Measurements from ENCODE around the gene RTP2.
"Not testable (repeated sequence)": the region's sequence is repeated elsewhere in the genome, so short reads cannot be mapped to it uniquely, and the experiment has no call there.

Gene RTP2

GRCh38 chr3:187709155-187709554, 6.8 kb upstream of the RTP2 start:
- no peak for DNase-seq

DNA sequence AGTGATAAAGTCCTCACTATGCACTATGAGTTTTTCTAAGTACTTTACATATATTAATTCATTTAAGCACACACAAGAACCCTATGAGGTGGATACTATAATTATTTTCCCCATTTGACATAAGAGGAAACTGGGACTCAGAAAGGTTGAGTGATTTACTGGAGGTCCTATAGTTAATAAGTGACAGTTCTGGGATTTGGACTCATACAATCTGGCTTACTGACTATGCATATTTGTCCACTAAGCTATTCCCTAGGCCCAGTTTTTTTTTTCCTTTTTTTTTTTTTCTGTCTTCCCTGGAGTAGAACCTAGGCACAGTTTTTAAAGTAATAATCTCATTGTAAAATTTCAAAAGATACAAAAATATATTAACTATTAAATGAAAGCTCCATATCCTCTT, 6.3 kb upstream of the RTP2 start:
- no peak for DNase-seq

- no peak for DNase-seq
Observed at GRCh38 chr3:187706971-187707370, 4.6 kb upstream of the RTP2 start.

DNA sequence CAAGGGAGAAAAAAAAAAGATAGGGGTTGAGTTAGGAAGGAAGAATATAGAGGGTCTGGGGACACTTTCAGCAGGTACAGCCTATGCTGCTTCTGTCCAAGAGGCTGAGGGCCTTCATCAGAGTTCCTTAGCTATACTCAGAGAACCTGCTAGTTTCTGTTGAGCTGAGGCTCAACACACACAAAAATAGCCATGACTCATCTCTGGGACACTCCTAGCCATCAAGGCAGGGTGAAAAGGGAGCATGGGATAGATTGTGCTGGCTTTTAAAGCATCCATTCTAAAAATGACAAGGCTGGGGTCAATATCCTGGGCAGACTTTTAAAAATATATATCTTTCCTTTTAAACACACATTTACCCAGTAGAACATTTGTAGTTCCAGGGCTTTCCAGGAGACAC, 2.8 kb upstream of the RTP2 start:
- DNase-seq: no peak

DNA sequence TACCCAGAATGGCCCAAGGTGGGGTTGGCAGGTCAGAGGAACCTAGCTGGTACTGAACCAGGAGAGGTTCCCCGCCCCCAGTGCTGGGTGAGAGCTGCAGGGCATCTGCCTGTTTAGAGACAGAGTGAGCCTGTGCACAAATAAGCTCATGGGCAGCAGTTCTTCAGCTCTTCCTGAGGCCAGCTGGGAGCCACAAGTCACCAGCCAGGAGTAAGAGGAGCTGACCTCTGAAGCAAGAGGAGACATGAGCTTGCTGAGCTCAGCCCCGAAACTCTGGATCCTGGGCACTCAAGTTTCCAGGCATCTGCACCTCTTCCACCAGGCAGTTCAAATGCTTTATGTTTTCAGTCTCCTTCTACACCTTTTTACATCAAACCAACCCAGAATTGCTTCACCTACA, 2.1 kb downstream of the RTP2 start:
- no peak for DNase-seq

DNA sequence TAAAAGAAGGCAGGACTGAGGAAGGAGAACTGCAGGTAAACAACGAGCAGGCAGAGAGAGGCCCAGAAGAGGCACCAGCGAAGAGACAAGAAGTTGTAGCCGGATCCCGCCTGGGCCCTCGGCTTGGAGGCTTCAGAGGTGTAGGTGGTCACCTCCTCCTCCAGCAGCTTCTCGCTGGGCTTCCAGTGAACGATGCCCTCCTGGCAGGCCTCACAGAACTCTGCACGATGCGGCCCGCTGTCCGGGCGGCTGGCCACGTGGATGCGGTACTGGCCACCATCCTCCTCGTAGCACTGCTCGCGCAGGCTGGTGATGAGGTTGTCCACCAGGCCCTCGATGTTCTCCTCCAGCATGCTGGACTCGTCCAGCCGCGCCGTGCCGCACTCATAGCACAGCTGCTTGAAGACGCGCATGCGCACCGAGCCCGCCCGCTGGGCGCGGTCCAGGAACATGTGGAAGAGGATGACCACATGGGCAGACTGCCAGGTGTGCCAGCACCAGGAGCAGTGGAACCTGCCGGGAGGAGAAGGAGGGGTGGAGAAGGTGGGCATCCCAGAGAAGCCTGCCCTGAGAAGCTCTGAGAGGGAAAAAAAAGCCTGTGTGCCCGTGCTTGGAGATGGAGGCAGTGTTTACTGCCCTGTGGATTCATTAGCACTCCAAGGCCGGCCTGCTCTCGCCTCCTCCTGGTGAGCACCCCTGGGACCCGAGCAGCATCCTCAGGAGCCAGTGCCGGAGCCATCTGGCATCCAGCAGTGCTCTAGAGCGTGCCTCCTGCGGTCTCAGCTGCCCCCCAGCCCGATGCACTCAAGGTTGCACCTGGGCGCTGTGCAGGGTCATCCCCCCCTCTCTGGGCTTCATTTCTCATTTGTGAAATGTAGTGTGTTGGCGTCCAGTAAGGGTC, 3.6 kb downstream of the RTP2 start:
- no peak for DNase-seq

- no peak for DNase-seq
Observed at GRCh38 chr3:187696021-187696420, 6.3 kb downstream of the RTP2 start.

DNA sequence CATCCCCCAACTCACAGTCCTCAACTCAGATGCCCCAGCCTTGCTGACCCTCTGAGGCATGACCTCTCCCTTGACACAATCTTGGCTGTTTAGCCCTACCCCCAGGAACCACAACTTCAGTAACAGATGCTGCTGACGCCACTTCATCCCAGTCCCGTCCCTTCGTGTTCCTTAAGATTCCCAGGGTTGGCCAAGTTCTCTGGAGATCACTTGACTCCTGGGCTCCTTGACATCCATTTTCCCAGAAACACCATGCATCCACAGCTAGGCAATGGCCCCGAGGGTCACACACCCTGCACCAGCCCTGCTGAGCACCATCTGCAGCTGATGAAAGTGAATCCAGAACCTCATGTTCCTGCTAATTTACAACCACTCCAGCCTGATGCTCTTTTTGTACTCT, 6.9 kb downstream of the RTP2 start:
- DNase-seq: no peak

DNA sequence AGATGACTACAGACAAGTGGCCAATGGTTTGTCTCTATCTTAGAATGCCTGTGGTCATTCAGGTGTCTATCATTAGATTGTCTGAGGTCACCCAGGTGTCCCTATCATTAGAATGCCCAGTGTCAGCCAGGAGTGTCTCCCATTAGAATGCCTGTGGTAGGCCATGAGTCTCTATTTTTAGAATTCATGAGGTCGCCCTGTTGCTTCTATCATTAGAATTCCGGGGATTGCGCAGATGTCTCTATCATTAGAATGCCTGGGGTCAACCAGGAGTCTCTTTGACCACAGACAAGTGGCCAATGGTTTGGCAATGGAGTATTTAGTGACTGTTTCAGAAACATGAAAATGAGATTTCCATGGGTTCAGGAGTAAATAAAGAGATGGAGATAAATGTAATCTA, 7.6 kb downstream of the RTP2 start:
- no peak for DNase-seq

DNA sequence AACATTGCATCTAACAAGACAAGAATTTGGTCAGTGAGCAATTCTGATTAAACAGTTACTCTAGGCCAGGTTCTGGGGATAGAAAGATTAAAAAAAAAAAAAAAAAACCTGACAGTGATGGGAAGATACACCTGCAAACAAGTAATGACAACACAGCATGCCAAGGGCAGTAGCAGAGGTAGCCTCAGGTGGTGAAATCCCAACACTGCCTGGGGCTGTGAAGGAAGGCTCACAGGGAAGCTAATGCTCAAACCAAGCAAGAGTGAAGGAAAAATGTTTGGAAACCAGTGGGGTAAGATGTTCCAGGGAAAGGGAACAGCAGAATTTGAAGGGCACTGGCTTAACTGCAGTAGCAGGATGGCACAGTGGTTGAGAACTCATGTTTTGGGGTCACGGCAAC, 8.9 kb downstream of the RTP2 start:
- no peak for DNase-seq

- no peak for DNase-seq
Observed at GRCh38 chr3:187689984-187690383, 12.4 kb downstream of the RTP2 start.

- no peak for DNase-seq
Observed at GRCh38 chr3:187686621-187687273, 15.6 kb downstream of the RTP2 start.

GRCh38 chr3:187685948-187686347, 16.4 kb downstream of the RTP2 start:
- no peak for DNase-seq

DNA sequence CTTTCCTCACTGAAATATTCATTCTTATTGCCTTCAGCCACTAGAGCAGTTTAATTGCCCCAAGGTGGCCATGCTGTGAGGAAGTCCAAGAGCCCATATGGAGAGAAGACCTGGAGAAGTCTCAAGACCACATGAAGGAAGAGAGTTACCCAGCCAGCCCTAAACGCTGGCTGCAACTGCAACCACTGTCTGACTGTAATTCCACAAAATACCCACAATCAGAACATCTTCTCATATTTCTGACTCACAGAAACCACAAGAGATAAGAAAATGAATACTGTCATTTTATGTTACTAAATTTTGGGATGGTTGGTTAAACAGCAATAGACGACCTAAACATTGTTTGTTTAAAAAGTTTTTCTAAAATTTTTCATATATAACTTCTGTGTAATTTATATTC, 17.5 kb downstream of the RTP2 start:
- DNase-seq: no peak

DNA sequence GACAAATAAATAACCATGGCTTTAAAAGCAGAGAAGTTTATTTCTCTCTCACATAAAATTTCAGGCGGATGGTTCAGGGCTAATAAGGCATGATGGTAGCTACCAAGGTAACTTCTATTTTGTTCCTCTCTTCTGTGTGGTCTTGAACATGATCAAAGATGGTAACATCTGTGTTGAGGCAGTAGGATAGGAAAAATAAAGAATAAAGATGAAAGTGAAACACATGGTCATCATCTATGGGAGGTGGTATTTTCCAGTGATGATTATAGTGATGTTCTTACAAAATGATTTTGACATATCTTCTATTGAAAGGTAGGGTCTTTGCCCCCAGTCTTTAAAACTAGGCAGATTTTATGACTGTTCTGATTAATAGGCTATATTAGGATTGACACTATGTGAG, 17.9 kb downstream of the RTP2 start:
- no peak for DNase-seq

- not testable (repeated sequence) for DNase-seq
Observed at GRCh38 chr3:187681756-187682155, 20.6 kb downstream of the RTP2 start.

GRCh38 chr3:187679638-187680396, 22.5 kb downstream of the RTP2 start:
- DNase-seq: peak; percentile 3 to 40 (median 30)

GRCh38 chr3:187678726-187679268, 23.6 kb downstream of the RTP2 start:
- DNase-seq: no peak

DNA sequence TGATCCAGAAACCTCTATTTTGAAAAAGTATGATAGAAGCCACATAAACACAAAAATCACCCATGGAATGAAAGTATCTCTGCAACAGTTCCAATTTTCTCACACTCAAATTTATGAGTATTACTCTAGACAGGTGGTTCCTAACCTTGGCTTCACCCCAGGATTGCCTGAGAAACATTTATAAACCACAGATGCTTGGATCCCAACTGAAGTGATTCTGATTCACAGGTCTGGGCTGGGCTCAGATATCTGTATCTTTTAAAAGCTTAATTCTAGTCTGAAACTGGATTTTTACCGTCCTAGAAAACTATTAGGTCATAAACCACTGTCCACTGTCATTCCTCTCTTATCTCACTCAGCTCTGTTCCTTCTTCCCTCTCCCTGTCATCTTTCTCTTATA, 24.8 kb downstream of the RTP2 start:
- no peak for DNase-seq

DNA sequence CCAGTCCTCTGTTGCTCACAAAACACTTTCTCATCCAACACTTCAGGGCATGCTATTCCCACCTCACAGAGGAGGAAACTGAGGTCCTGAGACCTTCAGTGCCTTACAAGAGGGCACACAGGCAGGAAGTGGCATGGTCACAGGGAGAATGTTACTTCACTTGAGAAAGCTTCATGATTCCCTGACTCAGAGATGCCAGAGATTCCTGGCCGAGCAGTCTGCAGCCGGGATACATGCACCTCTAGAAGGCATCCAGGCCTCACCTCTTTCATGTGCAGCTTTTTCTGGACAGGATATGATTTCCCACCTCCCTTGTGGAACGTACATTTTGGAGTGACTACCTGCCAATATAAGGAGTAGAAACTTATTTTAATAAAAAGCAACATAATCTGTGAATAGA, 29.3 kb downstream of the RTP2 start:
- no peak for DNase-seq

GRCh38 chr3:187669675-187670504, 32.5 kb downstream of the RTP2 start, which contains the start of gene SST:
Gene SST, minus strand, starts transcription at chr3:187670394. Its CDS starts 103 bp downstream, at chr3:187670291.
- no peak for DNase-seq

GRCh38 chr3:187667526-187667925, 34.8 kb downstream of the RTP2 start:
- no peak for DNase-seq
